CD4-positive, CD25-positive, alpha-beta regulatory T cell (primary cell): Measurements from ENCODE around the gene PJA2. TPM values are rescaled to one million over a fixed set of nuclear protein-coding genes. Genes with fewer than 3 reads are reported as not detected.
"Not testable (repeated sequence)": the region's sequence is repeated elsewhere in the genome, so short reads cannot be mapped to it uniquely, and the experiment has no call there.

Source experiments
- ATAC-seq, 2 donors: fragments of 150-1000 bp; cut with Tn5 transposase; one replicate each; pipeline ENCODE4 v1.10.0; 2021; ENCODE audit warnings: low read depth in 2 of 2, moderate number of reproducible peaks in 2 of 2, moderate library complexity in 1 of 2
- DNase-seq, 3 donors: peaks; one replicate each; pipeline versions ENCODE4 v3.0.0 to v3.0.0-alpha.2; 2012 to 2022; ENCODE audit warnings: mixed read lengths in 1 of 3
- H3K27ac ChIP-seq: one replicate; pipeline ENCODE4 v1.7.0; 2013; ENCODE audit warnings: mild to moderate bottlenecking, low read length; ENCODE audit not compliant: insufficient read depth, poor library complexity, severe bottlenecking
- H3K27me3 ChIP-seq: one replicate; pipeline ENCODE4 v1.7.0; 2013; ENCODE audit warnings: low read length; ENCODE audit not compliant: control insufficient read depth, insufficient read depth
- H3K36me3 ChIP-seq: one replicate; pipeline ENCODE4 v1.7.0; 2013; ENCODE audit warnings: mild to moderate bottlenecking, low read length, moderate library complexity; ENCODE audit not compliant: control insufficient read depth, insufficient read depth
- H3K4me1 ChIP-seq: 2 replicates; pipeline ENCODE4 v1.7.0; 2013; ENCODE audit warnings: mild to moderate bottlenecking, low read length; ENCODE audit not compliant: insufficient read depth, control insufficient read depth, poor library complexity, severe bottlenecking
- H3K4me3 ChIP-seq: one replicate; pipeline ENCODE4 v1.7.0; 2013; ENCODE audit warnings: low read depth, mild to moderate bottlenecking, low read length, moderate library complexity
- H3K9me3 ChIP-seq, 2 experiments: 1 replicate in 1 of 2; 2 replicates in 1 of 2; pipeline ENCODE4 v1.7.0; 2013; ENCODE audit warnings: low read length in 2 of 2, mild to moderate bottlenecking in 1 of 2, moderate library complexity in 1 of 2; ENCODE audit not compliant: control insufficient read depth in 2 of 2
- H3K27ac Mint-ChIP-seq, 3 donors: one replicate each; pipeline ENCODE4 v1.8.0; 2020 to 2022; ENCODE audit warnings: mild to moderate bottlenecking in 3 of 3, mixed read lengths in 3 of 3, moderate library complexity in 2 of 3
- H3K27me3 Mint-ChIP-seq: one replicate; pipeline ENCODE4 v1.8.0; 2022; ENCODE audit warnings: mild to moderate bottlenecking, mixed read lengths
- H3K36me3 Mint-ChIP-seq: one replicate; pipeline ENCODE4 v1.8.0; 2020; ENCODE audit warnings: mixed read lengths
- H3K4me1 Mint-ChIP-seq, 4 donors: one replicate each; pipeline ENCODE4 v1.8.0; 2020 to 2022; ENCODE audit warnings: mixed read lengths in 4 of 4, mild to moderate bottlenecking in 1 of 4
- H3K4me3 Mint-ChIP-seq, 4 donors: one replicate each; pipeline ENCODE4 v1.8.0; 2020 to 2022; ENCODE audit warnings: mild to moderate bottlenecking in 4 of 4, mixed read lengths in 4 of 4, moderate library complexity in 3 of 4
- H3K9me3 Mint-ChIP-seq, 7 donors: one replicate each; pipeline ENCODE4 v1.8.0; 2020 to 2022; ENCODE audit warnings: mixed read lengths in 7 of 7, mild to moderate bottlenecking in 3 of 7, moderate library complexity in 2 of 7
- polyA plus RNA-seq, 4 donors: library from polyadenylated mRNA; unstranded; fragments of 300-500 nt; fragmentation: Illumina TruSeq; gene quantifications; one replicate each; pipeline ENCODE4 v1.2.3, GENCODE V29; 2021
- total RNA-seq: library from RNA; stranded (reverse); gene quantifications from one replicate; pipeline ENCODE4 v1.2.3, GENCODE V29; 2022

The PJA2 gene
- total and polyA plus RNA-seq, 5 donors from 2014 or later, result 56.5 to 73.7 (median 63.7) TPM

DNA sequence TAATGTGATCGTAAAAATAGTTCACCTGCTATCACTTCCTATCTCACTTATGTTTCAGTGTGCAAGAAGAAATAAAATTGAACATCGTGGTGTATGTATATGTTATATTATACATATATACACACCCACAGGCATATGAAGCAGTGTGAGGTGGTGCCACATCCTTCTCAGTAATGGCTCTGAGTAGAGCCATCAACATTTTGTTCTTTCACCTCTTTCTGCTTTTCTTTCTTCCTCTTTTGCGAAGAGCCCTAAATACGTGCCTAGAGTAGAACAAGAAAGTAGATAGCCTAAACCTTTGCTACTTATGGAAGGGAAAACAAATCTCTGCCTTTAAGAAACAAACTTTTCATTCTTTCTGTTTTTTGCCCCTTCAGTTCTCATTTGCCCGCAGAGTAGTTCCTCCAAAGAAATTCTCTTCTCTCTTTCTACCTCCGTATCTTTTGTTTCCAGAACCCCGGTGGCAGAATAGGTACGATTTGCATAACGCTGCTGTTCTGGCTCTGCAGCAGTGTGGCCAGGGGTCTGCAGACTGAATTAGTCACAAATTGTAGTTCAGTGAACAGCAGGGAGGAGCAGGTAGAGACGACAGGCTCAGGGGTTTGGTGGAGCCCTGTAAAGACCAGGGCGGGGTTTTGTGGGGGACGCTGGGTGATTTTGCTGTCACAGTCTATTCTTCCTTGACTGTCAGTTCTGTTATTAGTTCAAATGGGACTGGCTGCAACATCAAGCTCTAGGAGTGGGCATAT lies 40.5 kb upstream of the PJA2 start:
- Mint-ChIP-seq H3K36me3 (no peaks in the 10 kb centered on the region), H3K4me3 (no peak overlapping the region)
- ATAC-seq, result no peak

DNA sequence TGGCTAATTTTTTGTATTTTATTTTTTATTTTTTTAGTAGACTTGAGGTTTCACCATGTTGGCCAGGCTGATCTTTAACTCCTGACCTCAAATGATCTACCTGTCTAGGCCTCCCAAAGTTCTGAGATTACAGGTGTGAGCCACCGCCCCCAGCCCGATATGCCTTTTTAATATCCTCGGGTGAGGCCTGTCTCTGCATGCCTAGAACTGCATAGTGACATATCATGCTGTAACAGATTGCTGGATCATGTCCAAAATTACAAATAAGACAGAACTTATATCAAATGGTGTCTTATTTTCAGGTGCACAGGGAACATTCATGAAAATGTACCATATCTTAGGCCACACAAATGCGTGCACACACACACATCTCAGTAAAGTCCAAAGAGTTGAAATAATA lies 39.1 kb upstream of the PJA2 start:
- no peaks in the 10 kb centered on the region for H3K9me3 ChIP-seq
- H3K27ac ChIP-seq, result no peak overlapping the region
- H3K36me3 ChIP-seq, result no peaks in the 10 kb centered on the region
- no peaks in the 10 kb centered on the region for H3K4me1 Mint-ChIP-seq
- H3K27ac Mint-ChIP-seq, result no peak overlapping the region
- ATAC-seq (no peak), DNase-seq (no peak)
- peaks cover 7% of the 10 kb centered on the region for H3K27me3 Mint-ChIP-seq
- peaks cover 0 to 3% (median 0%) of the 10 kb centered on the region in 7 donors for H3K9me3 Mint-ChIP-seq
- H3K27me3 ChIP-seq, result no peaks in the 10 kb centered on the region
- no peaks in the 10 kb centered on the region for H3K36me3 Mint-ChIP-seq
- H3K4me3 Mint-ChIP-seq, result no peak overlapping the region
- H3K4me1 ChIP-seq, result no peaks in the 10 kb centered on the region
- no peak overlapping the region for H3K4me3 ChIP-seq

More for the DNA sequence above, 40.5 kb upstream of the PJA2 start:
- no peaks in the 10 kb centered on the region for H3K27me3 ChIP-seq
- no peak overlapping the region for H3K27ac Mint-ChIP-seq
- peaks cover 4% of the 10 kb centered on the region for H3K27me3 Mint-ChIP-seq
- no peak overlapping the region for H3K4me3 ChIP-seq
- no peaks in the 10 kb centered on the region for H3K4me1 ChIP-seq
- no peak for DNase-seq
- no peaks in the 10 kb centered on the region for H3K36me3 ChIP-seq
- peaks cover 0 to 2% (median 0%) of the 10 kb centered on the region in 7 donors for H3K9me3 Mint-ChIP-seq
- no peak overlapping the region for H3K27ac ChIP-seq
- no peaks in the 10 kb centered on the region for H3K4me1 Mint-ChIP-seq
- H3K9me3 ChIP-seq, result no peaks in the 10 kb centered on the region

DNA sequence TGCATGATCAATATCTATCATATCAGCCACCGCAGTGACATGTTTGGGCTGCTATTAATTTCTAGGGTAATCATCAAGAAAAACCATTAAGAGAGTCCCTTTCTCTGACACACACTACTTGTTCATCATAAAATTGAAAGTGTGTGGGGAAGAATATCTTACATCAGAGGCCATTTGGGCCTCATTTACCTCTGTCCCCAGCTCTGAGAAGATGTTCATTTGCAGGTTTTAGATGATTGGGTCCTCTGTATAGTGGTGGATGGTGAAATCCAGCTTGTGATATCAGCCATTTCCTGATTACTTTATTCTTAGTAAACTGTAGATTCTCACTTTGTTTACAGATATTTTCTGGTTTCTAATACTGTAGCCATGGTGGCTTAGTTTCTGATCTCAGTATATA lies 29.8 kb upstream of the PJA2 start:
- H3K27me3 ChIP-seq, result no peaks in the 10 kb centered on the region
- Mint-ChIP-seq H3K4me1 (no peaks in the 10 kb centered on the region), H3K9me3 (peaks cover 0 to 4% (median 0%) of the 10 kb centered on the region in 7 donors), H3K27ac (no peak overlapping the region), H3K36me3 (no peaks in the 10 kb centered on the region), H3K27me3 (peaks cover 22% of the 10 kb centered on the region), H3K4me3 (no peak overlapping the region)
- H3K9me3 ChIP-seq, result no peaks in the 10 kb centered on the region
- no peaks in the 10 kb centered on the region for H3K36me3 ChIP-seq
- no peak overlapping the region for H3K4me3 ChIP-seq
- no peak for DNase-seq
- ATAC-seq, result no peak
- no peak overlapping the region for H3K27ac ChIP-seq
- H3K4me1 ChIP-seq, result no peaks in the 10 kb centered on the region

DNA sequence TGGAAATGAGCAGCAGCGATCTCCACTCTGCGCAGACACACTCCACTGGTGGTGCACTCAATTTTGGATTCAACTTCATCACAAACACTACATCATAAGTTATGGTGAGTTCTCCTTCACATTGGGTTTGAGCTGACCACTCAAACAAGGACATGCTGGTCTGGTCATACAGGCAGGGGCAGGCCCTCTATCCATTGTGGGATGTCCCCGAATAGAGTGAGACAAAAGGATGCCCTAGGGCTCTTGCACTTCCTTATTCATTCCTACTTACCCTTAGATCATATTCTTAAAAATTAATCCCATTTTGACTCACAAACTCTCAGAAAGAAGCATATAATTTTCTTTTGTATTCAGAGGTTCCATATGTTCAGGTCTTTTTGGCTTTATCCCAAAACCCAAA lies 16.3 kb upstream of the PJA2 start:
- H3K4me3 ChIP-seq, result no peak overlapping the region
- DNase-seq (no peak), ATAC-seq (no peak)
- H3K36me3 ChIP-seq, result no peaks in the 10 kb centered on the region
- H3K9me3 ChIP-seq, result no peaks in the 10 kb centered on the region
- peaks cover 6% of the 10 kb centered on the region for H3K27me3 ChIP-seq
- Mint-ChIP-seq H3K9me3 (no peaks in the 10 kb centered on the region), H3K4me3 (no peak overlapping the region), H3K27ac (no peak overlapping the region), H3K4me1 (peaks cover 0 to 3% (median under 1%) of the 10 kb centered on the region in 4 donors), H3K36me3 (no peaks in the 10 kb centered on the region), H3K27me3 (peaks cover 43% of the 10 kb centered on the region)
- no peak overlapping the region for H3K27ac ChIP-seq
- H3K4me1 ChIP-seq, result no peaks in the 10 kb centered on the region

DNA sequence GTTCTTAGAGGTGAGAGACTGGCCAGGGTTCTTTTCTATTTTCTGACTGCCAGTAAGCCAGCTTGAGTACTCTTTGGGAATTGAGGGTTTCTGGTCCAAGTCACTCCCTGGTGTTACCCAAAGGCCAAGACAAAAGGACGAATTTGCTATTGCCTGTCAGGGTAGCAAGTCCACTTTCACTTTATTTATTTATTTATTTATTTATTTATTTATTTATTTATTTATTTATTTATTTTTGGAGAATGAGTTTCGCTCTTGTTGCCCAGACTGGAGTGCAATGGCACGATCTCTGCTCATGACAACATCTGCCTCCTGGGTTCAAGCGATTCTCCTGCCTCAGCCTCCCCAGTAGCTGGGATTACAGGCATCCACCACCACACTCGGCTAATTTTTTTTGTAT lies 15.7 kb upstream of the PJA2 start:
- not testable (repeated sequence) for H3K4me3 ChIP-seq, DNase-seq, H3K27ac Mint-ChIP-seq, H3K36me3 ChIP-seq, H3K4me1 ChIP-seq, H3K4me1 Mint-ChIP-seq, H3K9me3 Mint-ChIP-seq, H3K27ac ChIP-seq, H3K36me3 Mint-ChIP-seq, H3K27me3 ChIP-seq, ATAC-seq, H3K9me3 ChIP-seq, H3K4me3 Mint-ChIP-seq
- H3K27me3 Mint-ChIP-seq, result peaks cover 44% of the 10 kb centered on the region

DNA sequence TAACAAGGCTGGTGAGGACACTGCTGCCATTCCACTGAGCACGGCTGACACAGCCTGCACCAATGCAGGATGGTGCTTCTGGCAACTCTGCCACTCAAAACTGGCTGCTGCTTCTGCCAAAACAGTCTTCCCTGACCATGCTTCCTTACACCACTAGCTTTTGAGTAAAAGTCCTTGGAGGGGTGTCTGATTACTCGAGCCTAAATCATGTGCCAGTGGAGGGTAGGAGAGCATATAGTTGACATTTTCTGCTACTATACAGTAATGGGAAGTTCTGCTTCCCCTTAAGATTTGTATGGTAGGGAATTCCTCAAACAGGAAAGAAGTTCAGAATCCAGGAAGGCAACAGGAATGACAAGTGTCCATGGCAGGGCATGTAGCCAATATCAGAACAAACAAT lies 12.2 kb upstream of the PJA2 start:
- peaks cover 0 to 2% (median 0%) of the 10 kb centered on the region in 4 donors for H3K4me1 Mint-ChIP-seq
- no peak for ATAC-seq

DNA sequence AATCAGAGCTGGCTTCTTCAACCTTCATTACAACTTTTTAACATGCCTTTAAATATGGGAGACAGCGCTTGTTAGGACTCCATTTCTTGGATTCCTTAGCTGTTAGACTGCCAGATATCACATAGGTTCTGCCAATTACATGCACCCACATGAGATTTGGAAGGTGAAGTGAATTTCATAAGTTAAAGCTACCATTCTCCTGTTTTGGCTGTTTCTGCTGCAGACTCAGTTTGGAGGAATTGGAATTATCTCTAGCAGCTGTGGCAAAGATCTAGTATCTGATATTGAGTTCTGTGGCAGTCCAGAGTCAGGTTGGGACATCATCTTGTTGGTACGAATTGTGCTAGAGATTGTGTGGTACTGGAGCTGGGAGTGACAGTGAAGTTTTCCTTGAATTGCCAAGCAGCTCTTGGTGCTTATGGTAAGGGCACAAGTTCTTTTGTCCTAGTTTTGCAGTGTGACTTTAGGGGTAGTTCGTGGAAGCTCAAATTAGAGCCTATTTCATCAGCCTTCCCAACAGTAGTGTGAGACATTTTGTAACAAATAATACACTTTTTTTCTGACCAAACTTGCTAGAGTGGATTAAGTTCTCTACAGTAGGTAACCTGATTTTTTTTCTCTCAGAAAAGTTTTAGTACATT lies 9.1 kb upstream of the PJA2 start:
- Mint-ChIP-seq H3K27ac (no peak overlapping the region), H3K36me3 (no peaks in the 10 kb centered on the region), H3K27me3 (peaks cover 42% of the 10 kb centered on the region), H3K4me3 (no peak overlapping the region), H3K4me1 (no peaks in the 10 kb centered on the region), H3K9me3 (peaks cover 0 to 16% (median 1%) of the 10 kb centered on the region in 7 donors)
- Histone ChIP-seq H3K36me3 (no peaks in the 10 kb centered on the region), H3K4me1 (no peaks in the 10 kb centered on the region), H3K27me3 (peaks cover 2% of the 10 kb centered on the region), H3K4me3 (no peak overlapping the region), H3K27ac (no peak overlapping the region), H3K9me3 (no peaks in the 10 kb centered on the region)
- DNase-seq, result no peak
- no peak for ATAC-seq

More for the DNA sequence above, 12.2 kb upstream of the PJA2 start:
- DNase-seq, result no peak
- Mint-ChIP-seq H3K27ac (no peak overlapping the region), H3K27me3 (peaks cover 45% of the 10 kb centered on the region), H3K36me3 (no peaks in the 10 kb centered on the region), H3K9me3 (no peaks in the 10 kb centered on the region), H3K4me3 (no peak overlapping the region)
- no peak overlapping the region for H3K27ac ChIP-seq
- H3K4me3 ChIP-seq, result no peak overlapping the region
- no peaks in the 10 kb centered on the region for H3K36me3 ChIP-seq
- peaks cover 6% of the 10 kb centered on the region for H3K27me3 ChIP-seq
- no peaks in the 10 kb centered on the region for H3K4me1 ChIP-seq
- H3K9me3 ChIP-seq, result no peaks in the 10 kb centered on the region

DNA sequence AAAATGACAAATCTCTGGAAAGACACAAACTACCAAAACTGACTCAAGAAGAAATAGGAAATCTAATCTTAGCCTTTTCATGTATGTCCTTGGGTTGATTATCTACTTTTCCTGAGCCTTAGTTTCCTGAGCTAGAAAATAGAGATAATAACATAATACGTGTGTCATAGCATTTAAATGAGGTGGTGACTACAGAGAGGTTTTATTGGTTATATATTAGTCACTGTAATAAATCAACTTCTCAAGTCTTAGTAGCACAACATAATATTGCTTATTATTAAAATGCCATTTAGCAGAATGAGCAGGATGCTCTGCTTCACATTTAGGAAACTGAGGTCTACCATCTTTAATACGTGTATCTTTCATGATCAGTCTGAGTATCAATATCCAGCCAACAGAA lies 7.1 kb upstream of the PJA2 start:
- peaks cover 0 to 16% (median 1%) of the 10 kb centered on the region in 7 donors for H3K9me3 Mint-ChIP-seq
- no peak for ATAC-seq
- no peaks in the 10 kb centered on the region for H3K9me3 ChIP-seq
- peaks cover 0 to 4% (median 0%) of the 10 kb centered on the region in 4 donors for H3K4me1 Mint-ChIP-seq
- no peaks in the 10 kb centered on the region for H3K36me3 Mint-ChIP-seq
- peaks cover 27% of the 10 kb centered on the region for H3K27me3 Mint-ChIP-seq
- H3K27ac Mint-ChIP-seq, result no peak overlapping the region
- no peaks in the 10 kb centered on the region for H3K36me3 ChIP-seq
- H3K27ac ChIP-seq, result no peak overlapping the region
- no peaks in the 10 kb centered on the region for H3K4me1 ChIP-seq
- DNase-seq, result no peak
- H3K4me3 Mint-ChIP-seq, result no peak overlapping the region
- H3K4me3 ChIP-seq, result no peak overlapping the region
- no peaks in the 10 kb centered on the region for H3K27me3 ChIP-seq
